GM19240 (cell line): ENCODE measurements around the gene GPC5.
"Not testable (repeated sequence)": the region's sequence is repeated elsewhere in the genome, so short reads cannot be mapped to it uniquely, and the experiment has no call there.

ENCODE experiments used
- DNase-seq: peaks from one replicate; pipeline ENCODE4 v3.0.0; 2011; ENCODE audit warnings: low spot score; ENCODE audit not compliant: insufficient read length

The GPC5 gene

GRCh38 chr13:91647361-91647990, 249.1 kb downstream of the GPC5 start:
- DNase-seq, result no peak

- no peak for DNase-seq
These were observed 249.6 kb downstream of the GPC5 start for GRCh38 chr13:91648012-91648411.

DNA sequence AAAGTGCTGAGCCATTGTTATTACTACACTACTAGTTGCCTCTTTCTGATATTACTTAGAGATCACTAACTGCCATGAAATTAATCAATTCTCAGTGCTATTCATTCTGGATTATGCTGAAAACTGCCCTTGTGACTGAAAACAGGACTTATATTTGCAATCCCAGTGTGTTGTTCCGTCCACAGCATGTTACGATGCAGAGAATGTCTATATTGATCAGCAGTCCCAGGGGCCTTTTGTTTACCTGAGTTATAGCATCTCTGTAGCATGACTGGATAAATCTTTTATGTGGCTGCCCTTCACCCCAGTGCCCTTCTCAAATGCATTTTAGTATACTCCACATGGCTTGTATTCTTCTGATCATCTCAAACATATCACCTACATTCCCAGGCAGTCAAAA, 251.0 kb downstream of the GPC5 start:
- no peak for DNase-seq

DNA sequence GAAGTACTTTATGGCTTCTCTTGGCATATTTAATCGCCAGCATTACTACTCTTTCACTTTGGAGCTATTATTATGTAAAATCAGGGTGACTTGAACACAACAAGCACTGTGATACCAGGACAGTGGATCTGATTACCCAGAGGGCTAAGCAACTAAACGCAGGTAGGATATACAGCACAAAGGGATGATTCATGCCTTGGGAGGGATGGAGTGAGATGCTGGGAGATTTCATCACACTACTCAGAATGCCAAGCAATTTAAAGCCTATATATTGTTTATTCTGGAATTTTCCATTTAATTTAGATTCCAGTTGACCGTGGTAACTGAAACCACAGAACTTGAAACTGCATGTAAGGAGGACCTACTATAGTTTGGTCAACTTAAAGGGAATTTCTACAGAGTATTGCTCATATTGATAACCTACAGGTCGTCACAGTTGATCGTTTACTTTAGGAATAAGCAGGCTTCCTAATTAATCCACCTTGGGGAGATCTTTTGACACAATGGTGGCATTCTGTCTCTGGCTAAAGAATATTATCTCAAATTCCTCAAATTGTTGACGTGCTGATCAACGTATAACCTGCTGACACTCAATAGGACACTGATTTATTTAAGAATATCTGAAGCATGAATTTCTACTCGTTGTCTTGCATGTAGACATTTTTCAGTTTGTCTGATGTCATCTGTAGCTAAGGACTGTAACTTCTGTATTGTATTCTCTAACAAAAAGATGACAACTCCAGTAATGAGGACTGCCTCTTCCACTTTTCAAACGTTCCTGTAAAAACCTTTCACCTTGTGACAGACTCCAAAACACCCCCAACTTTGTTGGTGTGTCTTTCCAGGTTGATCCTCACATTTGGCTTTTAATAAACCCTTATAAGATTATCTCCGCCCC, 254.2 kb downstream of the GPC5 start:
- no peak for DNase-seq

- DNase-seq, result no peak
These were observed 257.3 kb downstream of the GPC5 start for GRCh38 chr13:91655731-91656130.

GRCh38 chr13:91657283-91657682, 258.9 kb downstream of the GPC5 start:
- DNase-seq, result no peak

- DNase-seq, result no peak
These were observed 261.0 kb downstream of the GPC5 start for GRCh38 chr13:91659256-91660075.

- DNase-seq, result no peak
These were observed 261.6 kb downstream of the GPC5 start for GRCh38 chr13:91660076-91660415.

DNA sequence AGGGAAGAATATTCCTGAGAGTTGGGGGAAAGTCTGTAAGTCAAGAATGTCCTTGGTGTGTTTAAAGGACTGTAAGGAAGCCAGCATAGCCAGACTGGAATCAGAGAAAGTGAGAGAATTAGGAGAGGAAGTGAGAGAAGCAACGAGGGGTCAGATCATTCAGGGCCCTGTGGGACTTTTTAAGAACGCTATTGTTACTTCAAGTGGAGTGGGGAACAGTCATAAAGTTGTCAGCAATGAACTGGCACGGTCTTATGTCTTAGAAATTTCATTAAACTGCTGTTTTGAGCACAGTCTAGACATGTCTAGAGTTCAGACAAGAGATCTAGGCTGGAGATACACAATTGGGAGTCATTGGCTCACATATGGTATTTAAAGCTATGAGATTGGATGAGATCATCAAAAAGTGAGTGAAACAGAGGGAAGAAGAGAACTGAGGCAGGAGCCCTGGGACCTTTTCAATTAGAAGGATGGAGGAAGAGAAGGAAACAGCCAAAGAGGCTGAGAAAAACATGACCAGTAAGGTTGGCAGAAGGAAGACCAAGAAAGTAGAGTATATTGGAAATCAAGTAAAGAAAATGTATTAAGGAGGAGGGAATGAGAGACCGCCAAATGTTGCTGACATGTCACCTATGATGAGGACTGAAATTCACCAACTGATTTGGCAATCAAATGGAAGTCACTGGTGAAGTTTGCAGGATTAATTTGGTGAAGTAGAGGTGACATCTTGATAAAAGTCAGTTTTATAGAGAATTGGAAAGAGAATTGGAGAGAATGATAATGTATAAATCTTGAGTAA, 263.5 kb downstream of the GPC5 start:
- DNase-seq, result no peak

- no peak for DNase-seq
These were observed 265.6 kb downstream of the GPC5 start for GRCh38 chr13:91664039-91664438.

DNA sequence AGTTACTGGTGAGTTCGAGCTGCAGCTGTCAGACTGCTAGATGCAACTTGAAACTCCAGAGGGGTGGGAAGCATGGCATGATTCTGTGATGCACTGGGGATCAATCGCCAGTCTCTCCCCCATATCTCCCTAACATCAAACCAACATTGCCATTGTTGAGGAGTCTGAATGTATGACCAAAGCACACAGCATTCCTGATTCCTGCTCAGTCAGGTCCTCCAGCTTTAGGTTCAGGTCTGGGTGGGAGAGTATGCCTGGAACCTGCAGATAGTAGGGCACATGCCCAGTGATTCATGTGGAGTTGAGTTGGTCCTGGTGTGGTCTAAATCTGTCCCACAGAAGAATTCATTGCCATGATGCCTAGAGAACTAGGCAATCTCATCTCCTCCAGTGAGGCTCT, 269.1 kb downstream of the GPC5 start:
- no peak for DNase-seq

- no peak for DNase-seq
These were observed 270.6 kb downstream of the GPC5 start for GRCh38 chr13:91668866-91669495.

DNA sequence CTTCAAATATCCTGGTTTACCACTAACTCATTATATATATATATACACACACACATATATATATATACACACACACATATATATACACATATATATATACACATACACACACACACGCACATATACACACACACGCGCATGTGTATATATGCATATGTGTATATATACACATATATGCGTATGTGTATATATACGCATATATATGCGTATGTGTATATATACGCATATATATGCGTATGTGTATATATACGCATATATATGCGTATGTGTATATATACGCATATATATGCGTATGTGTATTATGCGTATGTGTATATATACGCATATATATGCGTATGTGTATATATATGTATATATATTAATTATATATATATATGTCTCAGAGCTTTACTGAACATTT, 275.9 kb downstream of the GPC5 start:
- DNase-seq, result not testable (repeated sequence)

DNA sequence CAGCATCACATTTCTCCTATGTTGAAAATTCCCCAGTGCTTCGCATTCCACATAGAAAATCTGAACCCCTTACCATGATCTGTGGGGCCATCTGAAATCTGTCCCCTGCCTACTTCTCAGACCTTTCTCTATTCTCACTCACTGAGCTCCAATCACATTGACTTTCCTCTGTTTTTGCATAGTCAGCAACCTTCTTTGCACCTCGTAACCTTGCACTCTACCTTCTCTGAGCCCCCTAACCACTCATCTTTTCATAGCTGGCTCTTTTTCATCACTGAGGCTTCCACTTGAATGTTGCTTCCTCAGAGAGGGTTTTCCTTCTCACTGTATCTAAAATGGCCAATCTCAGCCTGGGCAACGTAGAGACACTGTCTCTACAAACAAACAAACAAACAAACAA, 286.3 kb downstream of the GPC5 start:
- no peak for DNase-seq

- no peak for DNase-seq
These were observed 292.5 kb downstream of the GPC5 start for GRCh38 chr13:91690944-91691343.

DNA sequence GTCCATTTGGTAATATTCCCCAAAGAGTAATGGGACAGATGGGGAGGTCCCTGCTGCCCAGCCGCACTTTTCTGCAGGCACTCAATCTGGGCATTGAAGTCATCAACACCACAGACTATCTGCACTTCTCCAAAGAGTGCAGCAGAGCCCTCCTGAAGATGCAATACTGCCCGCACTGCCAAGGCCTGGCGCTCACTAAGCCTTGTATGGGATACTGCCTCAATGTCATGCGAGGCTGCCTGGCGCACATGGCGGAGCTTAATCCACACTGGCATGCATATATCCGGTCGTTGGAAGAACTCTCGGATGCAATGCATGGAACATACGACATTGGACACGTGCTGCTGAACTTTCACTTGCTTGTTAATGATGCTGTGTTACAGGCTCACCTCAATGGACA, 295.0 kb downstream of the GPC5 start:
- DNase-seq, result no peak

GRCh38 chr13:91698308-91698707, 299.9 kb downstream of the GPC5 start:
- DNase-seq, result no peak

- no peak for DNase-seq
These were observed 300.3 kb downstream of the GPC5 start for GRCh38 chr13:91698767-91699166.

DNA sequence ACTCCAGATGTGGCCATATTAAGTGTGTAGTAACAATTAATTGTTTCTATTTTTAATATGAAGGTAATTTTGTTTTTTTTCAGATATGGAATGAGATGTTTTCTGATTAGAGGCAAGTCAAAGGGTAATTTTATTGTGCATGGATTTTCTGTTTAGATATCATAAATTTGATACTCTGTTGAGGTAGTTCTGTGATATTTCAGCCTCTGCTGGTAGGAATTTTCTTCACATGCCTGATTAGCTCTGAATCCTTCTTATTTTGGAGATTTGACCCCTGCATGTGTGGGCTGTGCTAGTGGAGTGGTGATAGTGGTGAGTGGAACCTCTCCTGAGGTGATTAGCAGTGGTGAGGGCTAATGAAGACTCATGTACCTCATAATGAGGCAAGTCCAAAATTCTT, 301.4 kb downstream of the GPC5 start:
- DNase-seq, result no peak

DNA sequence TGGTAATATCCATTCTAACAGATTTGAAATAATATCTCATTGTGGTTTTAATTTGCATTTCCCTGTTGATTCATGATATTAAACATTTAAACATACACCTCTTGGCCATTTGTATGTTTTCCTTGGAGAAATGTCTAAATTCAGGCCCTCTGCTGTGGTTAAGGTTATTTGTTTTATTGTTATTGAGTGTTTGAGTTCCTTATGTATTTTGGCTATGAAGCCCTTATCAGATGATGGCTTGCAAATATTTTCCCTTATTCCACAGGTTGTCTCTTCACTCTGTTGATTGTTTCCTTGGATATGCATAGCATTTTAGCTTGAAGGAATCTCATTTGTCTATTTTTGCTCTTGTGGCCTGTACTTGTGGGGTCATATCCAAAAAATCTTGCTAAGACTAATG, 303.6 kb downstream of the GPC5 start:
- no peak for DNase-seq

DNA sequence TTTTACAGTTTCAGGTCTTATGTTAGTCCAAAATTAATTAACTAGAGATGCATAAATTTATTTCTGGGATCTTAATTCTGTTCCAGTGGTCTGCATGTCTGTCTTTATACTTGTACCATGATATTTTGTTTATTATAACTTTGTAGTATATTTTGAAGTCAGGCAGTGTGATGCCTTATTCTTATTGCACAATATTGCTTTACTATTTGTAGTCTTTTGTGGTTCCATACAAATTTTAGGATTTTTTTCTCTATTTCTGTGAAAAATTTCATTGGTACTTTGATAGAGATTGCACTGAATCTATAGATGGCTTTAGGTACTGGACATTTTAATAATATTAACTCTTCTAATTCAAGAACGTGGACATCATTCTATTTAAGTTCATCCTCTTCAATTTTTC, 304.0 kb downstream of the GPC5 start:
- DNase-seq, result no peak
